Measurements from ENCODE around the gene SPCS1.

Gene SPCS1

DNA sequence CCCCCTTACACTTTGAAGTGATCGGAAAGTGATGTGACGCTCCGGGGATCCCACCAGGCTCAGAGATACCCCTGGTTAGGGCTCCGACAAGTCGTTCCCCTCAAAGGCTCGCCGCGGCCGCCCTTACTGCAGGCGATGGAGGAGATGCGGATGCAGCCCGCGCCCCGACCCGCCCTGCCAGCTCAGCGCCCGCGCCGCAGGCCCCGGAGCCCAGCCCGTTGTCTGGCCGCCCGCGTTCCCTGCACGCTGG lies 543 bp upstream of the SPCS1 start (continued):
- TF ChIP-seq ZNF660 (tag by site-specific recombination; IDR thresholded peaks at IDR 0.05) = 0 out of 2 replicates have a peak, but pooled peaks have one; percentile 11
- TF ChIP-seq ZEB2 (tag by site-specific recombination; IDR thresholded peaks at IDR 0.05) = no peak
- no peak for TF ChIP-seq HOXD13 (CRISPR knock-in tag; IDR thresholded peaks at IDR 0.05; ENCODE audit: borderline replicate concordance)
- no peak for TF ChIP-seq IKZF3 (tag by site-specific recombination; IDR thresholded peaks at IDR 0.05)
- no peak for TF ChIP-seq ZNF791 (tag by site-specific recombination; IDR thresholded peaks at IDR 0.05)
- TF ChIP-seq ZNF626 (tag by site-specific recombination; IDR thresholded peaks at IDR 0.05) = no peak
- TF ChIP-seq ZNF366 (tag by site-specific recombination; conservative IDR thresholded peaks at IDR 0.05) = no peak

DNA sequence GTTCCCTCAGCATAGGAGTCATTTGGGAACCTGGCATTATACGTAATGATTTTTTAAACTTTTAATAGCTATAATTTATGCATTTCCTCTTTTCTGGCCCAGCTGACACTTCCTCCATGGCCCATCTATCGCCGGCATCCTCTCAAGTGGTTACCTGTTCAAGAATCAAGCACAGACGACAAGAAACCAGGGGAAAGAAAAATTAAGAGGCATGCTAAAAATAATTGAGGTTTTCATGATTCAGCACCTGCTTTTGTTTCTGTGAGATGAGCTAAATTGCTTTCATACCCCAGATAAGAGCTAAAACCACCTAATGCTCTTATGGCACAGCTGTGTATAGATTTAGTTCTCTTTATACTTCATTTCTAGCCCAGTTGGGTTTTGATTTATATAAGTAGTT lies 1.7 kb downstream of the SPCS1 start:
- Histone ChIP-seq H3K27ac (ENCODE audit: extremely low read depth, low read depth, low read length) (no peak overlapping the region), H3K36me3 (ENCODE audit: control insufficient read depth in 2 of 2, insufficient read depth in 1 of 2, low read length in 2 of 2) (peaks cover 18 to 33% of the 10 kb centered on the region in 2 experiments), H3K9me3 (ENCODE audit: control insufficient read depth, insufficient read depth, low read depth, low read length) (no peaks in the 10 kb centered on the region), H3K4me1 (ENCODE audit: control insufficient read depth, insufficient read depth, low read length) (peaks cover 3% of the 10 kb centered on the region; the same call in 1 of the 2 replicates), H3K4me3 (ENCODE audit: low read depth, low read length) (no peak overlapping the region)
- TF ChIP-seq ZNF239 (tag by site-specific recombination; IDR thresholded peaks at IDR 0.05) = no peak
- no peak for TF ChIP-seq ZNF513 (tag by site-specific recombination; IDR thresholded peaks at IDR 0.05)
- TF ChIP-seq ZNF768 (tag by site-specific recombination; IDR thresholded peaks at IDR 0.05) = no peak
- no peak for TF ChIP-seq TCF7L2 (IDR thresholded peaks at IDR 0.05; ENCODE audit: borderline replicate concordance, low read depth, low read length)
- TF ChIP-seq ZNF621 (tag by site-specific recombination; IDR thresholded peaks at IDR 0.05) = no peak
- no peak for TF ChIP-seq ZNF571 (tag by site-specific recombination; IDR thresholded peaks at IDR 0.05)
- no peak for TF ChIP-seq SP2 (tag by site-specific recombination; IDR thresholded peaks at IDR 0.05)
- TF ChIP-seq ZNF558 (tag by site-specific recombination; IDR thresholded peaks at IDR 0.05) = no peak
- TF ChIP-seq ZNF561 (tag by site-specific recombination; IDR thresholded peaks at IDR 0.05; ENCODE audit: borderline replicate concordance) = no peak
- TF ChIP-seq ZNF175 (tag by site-specific recombination; IDR thresholded peaks at IDR 0.05) = no peak
- TF ChIP-seq, protein P1, sequence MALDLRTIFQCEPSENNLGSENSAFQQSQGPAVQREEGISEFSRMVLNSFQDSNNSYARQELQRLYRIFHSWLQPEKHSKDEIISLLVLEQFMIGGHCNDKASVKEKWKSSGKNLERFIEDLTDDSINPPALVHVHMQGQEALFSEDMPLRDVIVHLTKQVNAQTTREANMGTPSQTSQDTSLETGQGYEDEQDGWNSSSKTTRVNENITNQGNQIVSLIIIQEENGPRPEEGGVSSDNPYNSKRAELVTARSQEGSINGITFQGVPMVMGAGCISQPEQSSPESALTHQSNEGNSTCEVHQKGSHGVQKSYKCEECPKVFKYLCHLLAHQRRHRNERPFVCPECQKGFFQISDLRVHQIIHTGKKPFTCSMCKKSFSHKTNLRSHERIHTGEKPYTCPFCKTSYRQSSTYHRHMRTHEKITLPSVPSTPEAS (tag by site-specific recombination; IDR thresholded peaks at IDR 0.05) = no peak
- TF ChIP-seq ZNF148 (tag by site-specific recombination; IDR thresholded peaks at IDR 0.05; ENCODE audit: borderline replicate concordance) = no peak
- no peak for TF ChIP-seq ZNF747 (tag by site-specific recombination; IDR thresholded peaks at IDR 0.05)
- no peak for TF ChIP-seq ZNF791 (tag by site-specific recombination; IDR thresholded peaks at IDR 0.05)
- no peak for TF ChIP-seq ZNF311 (tag by site-specific recombination; IDR thresholded peaks at IDR 0.05; ENCODE audit: borderline replicate concordance)
- TF ChIP-seq ZNF48 (tag by site-specific recombination; IDR thresholded peaks at IDR 0.05) = no peak
- TF ChIP-seq ZNF302 (tag by site-specific recombination; IDR thresholded peaks at IDR 0.05; ENCODE audit: low read depth) = no peak
- TF ChIP-seq, protein P2, sequence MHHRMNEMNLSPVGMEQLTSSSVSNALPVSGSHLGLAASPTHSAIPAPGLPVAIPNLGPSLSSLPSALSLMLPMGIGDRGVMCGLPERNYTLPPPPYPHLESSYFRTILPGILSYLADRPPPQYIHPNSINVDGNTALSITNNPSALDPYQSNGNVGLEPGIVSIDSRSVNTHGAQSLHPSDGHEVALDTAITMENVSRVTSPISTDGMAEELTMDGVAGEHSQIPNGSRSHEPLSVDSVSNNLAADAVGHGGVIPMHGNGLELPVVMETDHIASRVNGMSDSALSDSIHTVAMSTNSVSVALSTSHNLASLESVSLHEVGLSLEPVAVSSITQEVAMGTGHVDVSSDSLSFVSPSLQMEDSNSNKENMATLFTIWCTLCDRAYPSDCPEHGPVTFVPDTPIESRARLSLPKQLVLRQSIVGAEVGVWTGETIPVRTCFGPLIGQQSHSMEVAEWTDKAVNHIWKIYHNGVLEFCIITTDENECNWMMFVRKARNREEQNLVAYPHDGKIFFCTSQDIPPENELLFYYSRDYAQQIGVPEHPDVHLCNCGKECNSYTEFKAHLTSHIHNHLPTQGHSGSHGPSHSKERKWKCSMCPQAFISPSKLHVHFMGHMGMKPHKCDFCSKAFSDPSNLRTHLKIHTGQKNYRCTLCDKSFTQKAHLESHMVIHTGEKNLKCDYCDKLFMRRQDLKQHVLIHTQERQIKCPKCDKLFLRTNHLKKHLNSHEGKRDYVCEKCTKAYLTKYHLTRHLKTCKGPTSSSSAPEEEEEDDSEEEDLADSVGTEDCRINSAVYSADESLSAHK (tag by site-specific recombination; IDR thresholded peaks at IDR 0.05) = no peak
- TF ChIP-seq OSR2 (tag by site-specific recombination; IDR thresholded peaks at IDR 0.05) = no peak
- no peak for TF ChIP-seq ZNF426 (tag by site-specific recombination; IDR thresholded peaks at IDR 0.05)
- ChIA-PET CTCF (interaction anchor here (0.6 kb wide), 1 partner anchor 295 kb away, joined by 5 read pairs; no protein-coding TSS in a partner anchor), POLR2A (interaction anchor here (0.9 kb wide), 1 partner anchor 18 kb away, joined by 3 read pairs; no protein-coding TSS in a partner anchor)

Data from HEK293 (cell line).